Measurements from ENCODE around the gene ADCY5.

DNA sequence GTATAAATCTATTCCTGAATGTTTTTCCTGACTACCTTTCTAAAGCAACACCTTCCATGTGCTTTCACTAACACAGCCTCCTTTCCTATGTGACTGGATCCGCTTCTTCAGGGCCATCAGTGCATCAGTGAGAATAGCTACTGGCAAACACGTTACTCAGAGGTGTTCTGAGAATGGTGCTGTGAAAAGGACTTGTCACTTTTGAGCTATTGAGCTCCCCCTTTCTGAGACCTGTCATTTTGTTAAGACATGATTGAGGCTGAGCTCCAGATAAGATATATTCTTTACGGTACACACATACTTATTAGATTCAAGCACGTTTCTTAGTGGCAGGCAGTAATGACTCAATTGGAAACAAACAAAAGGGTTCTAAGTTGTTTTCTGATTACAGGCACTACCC, 45.0 kb upstream of the ADCY5 start:
- no peak for TF ChIP-seq CTCF (IDR thresholded peaks at IDR 0.05)
- TF ChIP-seq POLR2A (IDR thresholded peaks at IDR 0.05): no peak

Data from prostate gland (tissue), 2 donors.